ENCODE results near the gene MOCS3. TPM values are rescaled to one million over a fixed set of nuclear protein-coding genes. Genes with fewer than 3 reads are reported as not detected.
A peak's percentile ranks its signal among the peaks of the same experiment; 100 is the strongest.

Gene MOCS3
- total and polyA plus RNA-seq, 2 of the 13 experiments (the other 11 are each of a cell fraction or from before 2014, with no cell fraction given) = 3.7 to 8.4 TPM

DNA sequence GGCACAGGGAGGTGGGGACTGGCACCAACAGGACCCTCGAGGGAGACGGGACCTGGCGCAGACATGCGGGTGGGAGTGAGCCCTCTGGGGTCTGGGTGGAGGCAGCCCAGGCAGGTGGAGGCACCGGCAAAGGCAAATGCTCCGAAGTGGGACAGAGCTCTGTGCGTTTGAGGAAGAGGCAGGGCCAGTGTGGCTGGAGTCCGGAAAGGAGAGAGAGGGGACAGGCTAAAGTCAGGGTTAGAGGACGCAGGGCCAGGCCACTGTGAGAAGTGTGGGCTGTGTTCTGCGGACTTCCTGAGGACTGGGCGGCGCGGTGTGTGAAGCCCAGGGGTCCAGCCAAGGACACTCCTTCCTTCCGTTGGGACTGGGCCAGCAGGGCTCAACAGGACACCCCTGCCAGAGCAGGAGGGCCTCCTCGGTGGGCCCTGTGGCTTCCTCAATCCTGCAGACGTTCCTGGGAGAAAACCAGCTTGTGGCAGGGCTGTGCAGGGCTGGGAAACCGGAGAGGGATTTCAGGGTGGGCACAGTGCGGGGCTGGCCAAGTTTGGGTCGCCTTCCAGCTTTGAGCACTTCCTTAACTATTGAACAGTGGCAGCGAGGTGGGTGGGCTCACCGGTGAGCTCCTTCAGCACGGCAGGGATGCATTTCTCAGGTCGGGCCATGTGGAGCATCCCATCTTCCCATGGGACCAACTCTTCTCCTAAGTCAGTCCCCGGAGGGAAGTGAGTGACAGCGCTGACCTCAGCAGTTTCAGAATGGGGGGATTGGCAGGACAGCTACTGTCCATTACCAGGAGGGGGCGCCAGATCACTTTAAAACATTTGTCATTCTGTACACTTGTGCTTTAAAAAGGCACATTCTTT, 22.5 kb downstream of the MOCS3 start (continued):
- TF ChIP-seq, protein P1, sequence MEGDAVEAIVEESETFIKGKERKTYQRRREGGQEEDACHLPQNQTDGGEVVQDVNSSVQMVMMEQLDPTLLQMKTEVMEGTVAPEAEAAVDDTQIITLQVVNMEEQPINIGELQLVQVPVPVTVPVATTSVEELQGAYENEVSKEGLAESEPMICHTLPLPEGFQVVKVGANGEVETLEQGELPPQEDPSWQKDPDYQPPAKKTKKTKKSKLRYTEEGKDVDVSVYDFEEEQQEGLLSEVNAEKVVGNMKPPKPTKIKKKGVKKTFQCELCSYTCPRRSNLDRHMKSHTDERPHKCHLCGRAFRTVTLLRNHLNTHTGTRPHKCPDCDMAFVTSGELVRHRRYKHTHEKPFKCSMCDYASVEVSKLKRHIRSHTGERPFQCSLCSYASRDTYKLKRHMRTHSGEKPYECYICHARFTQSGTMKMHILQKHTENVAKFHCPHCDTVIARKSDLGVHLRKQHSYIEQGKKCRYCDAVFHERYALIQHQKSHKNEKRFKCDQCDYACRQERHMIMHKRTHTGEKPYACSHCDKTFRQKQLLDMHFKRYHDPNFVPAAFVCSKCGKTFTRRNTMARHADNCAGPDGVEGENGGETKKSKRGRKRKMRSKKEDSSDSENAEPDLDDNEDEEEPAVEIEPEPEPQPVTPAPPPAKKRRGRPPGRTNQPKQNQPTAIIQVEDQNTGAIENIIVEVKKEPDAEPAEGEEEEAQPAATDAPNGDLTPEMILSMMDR (CRISPR knock-in tag; IDR thresholded peaks at IDR 0.05) = peak; percentile 80
- TF ChIP-seq, protein P2, sequence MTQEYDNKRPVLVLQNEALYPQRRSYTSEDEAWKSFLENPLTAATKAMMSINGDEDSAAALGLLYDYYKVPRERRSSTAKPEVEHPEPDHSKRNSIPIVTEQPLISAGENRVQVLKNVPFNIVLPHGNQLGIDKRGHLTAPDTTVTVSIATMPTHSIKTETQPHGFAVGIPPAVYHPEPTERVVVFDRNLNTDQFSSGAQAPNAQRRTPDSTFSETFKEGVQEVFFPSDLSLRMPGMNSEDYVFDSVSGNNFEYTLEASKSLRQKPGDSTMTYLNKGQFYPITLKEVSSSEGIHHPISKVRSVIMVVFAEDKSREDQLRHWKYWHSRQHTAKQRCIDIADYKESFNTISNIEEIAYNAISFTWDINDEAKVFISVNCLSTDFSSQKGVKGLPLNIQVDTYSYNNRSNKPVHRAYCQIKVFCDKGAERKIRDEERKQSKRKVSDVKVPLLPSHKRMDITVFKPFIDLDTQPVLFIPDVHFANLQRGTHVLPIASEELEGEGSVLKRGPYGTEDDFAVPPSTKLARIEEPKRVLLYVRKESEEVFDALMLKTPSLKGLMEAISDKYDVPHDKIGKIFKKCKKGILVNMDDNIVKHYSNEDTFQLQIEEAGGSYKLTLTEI (CRISPR knock-in tag; conservative IDR thresholded peaks at IDR 0.05) = no peak
- TF ChIP-seq, protein P3, sequence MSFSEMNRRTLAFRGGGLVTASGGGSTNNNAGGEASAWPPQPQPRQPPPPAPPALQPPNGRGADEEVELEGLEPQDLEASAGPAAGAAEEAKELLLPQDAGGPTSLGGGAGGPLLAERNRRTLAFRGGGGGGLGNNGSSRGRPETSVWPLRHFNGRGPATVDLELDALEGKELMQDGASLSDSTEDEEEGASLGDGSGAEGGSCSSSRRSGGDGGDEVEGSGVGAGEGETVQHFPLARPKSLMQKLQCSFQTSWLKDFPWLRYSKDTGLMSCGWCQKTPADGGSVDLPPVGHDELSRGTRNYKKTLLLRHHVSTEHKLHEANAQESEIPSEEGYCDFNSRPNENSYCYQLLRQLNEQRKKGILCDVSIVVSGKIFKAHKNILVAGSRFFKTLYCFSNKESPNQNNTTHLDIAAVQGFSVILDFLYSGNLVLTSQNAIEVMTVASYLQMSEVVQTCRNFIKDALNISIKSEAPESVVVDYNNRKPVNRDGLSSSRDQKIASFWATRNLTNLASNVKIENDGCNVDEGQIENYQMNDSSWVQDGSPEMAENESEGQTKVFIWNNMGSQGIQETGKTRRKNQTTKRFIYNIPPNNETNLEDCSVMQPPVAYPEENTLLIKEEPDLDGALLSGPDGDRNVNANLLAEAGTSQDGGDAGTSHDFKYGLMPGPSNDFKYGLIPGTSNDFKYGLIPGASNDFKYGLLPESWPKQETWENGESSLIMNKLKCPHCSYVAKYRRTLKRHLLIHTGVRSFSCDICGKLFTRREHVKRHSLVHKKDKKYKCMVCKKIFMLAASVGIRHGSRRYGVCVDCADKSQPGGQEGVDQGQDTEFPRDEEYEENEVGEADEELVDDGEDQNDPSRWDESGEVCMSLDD (CRISPR knock-in tag; IDR thresholded peaks at IDR 0.05; ENCODE audit: borderline replicate concordance) = no peak

All from HepG2 (cell line).